HEK293 (cell line): Measurements from ENCODE around the gene ITSN1.

ENCODE experiments used
- CTCF ChIA-PET: fragments of 350-600 bp; formaldehyde crosslinking; extraction: SDS; loops from one replicate; lab custom pipeline; 2021; ENCODE audit warnings: antibody characterized with exemption; lab: Yijun Ruan, JAX
- POLR2A ChIA-PET: fragments of 300-600 bp; formaldehyde crosslinking; extraction: SDS; loops from one replicate; lab custom pipeline; 2020; ENCODE audit warnings: antibody characterized with exemption, inconsistent platforms; lab: Yijun Ruan, JAX
- H3K27ac ChIP-seq: fragments of 200-500 bp; sonication (Bioruptor generic); 2 replicates; pipeline ENCODE4 v1.5.1; 2014; ENCODE audit warnings: low read depth, low read length, control low read depth, inconsistent platforms; ENCODE audit errors: extremely low read depth
- H3K36me3 ChIP-seq, 2 experiments: fragments of 200-500 bp in 1 of 2; sonication (Bioruptor generic) in 1 of 2; 1 replicate in 1 of 2; 2 replicates in 1 of 2; pipeline ENCODE4 v1.5.1; 2014 to 2017; ENCODE audit warnings: inconsistent platforms in 2 of 2, low read length in 2 of 2; ENCODE audit not compliant: control insufficient read depth in 2 of 2, insufficient read depth in 1 of 2
- H3K4me1 ChIP-seq: fragments of 200-500 bp; sonication (Bioruptor generic); 2 replicates; pipeline ENCODE4 v1.5.1; 2014; ENCODE audit warnings: mild to moderate bottlenecking, low read length, inconsistent platforms; ENCODE audit not compliant: control insufficient read depth, insufficient read depth
- H3K4me3 ChIP-seq: 2 replicates; pipeline ENCODE4 v1.5.1; 2011; ENCODE audit warnings: low read depth, mild to moderate bottlenecking, control low read depth, low read length, moderate library complexity
- H3K9me3 ChIP-seq: fragments of 200-500 bp; sonication (Bioruptor generic); 2 replicates; pipeline ENCODE4 v1.5.1; 2014; ENCODE audit warnings: low read depth, low read length, inconsistent platforms; ENCODE audit not compliant: control insufficient read depth, insufficient read depth
- GLI2 ChIP-seq: fragments of 450-650 bp; formaldehyde crosslinking; IDR thresholded peaks from 2 replicates; pipeline ENCODE4; 2017; ENCODE audit warnings: missing biosample characterization, missing genetic modification characterization, low read depth, borderline replicate concordance
- OSR2 ChIP-seq: fragments of 450-650 bp; formaldehyde crosslinking; IDR thresholded peaks from 2 replicates; pipeline ENCODE4 v1.5.1; 2016; ENCODE audit warnings: missing biosample characterization, missing genetic modification characterization
- PRDM1 ChIP-seq: fragments of 450-650 bp; formaldehyde crosslinking; IDR thresholded peaks from 2 replicates; pipeline ENCODE4; 2016; ENCODE audit warnings: missing biosample characterization, missing genetic modification characterization
- SP7 ChIP-seq: fragments of 450-650 bp; formaldehyde crosslinking; IDR thresholded peaks from 2 replicates; pipeline ENCODE4 v1.5.1; 2016; ENCODE audit warnings: missing biosample characterization, missing genetic modification characterization
- ZBTB17 ChIP-seq: fragments of 450-650 bp; formaldehyde crosslinking; IDR thresholded peaks from 2 replicates; pipeline ENCODE4 v1.5.1; 2016; ENCODE audit warnings: missing biosample characterization, missing genetic modification characterization
- ZFP41 ChIP-seq: fragments of 450-650 bp; formaldehyde crosslinking; IDR thresholded peaks from 2 replicates; pipeline ENCODE4 v1.5.1; 2016; ENCODE audit warnings: missing biosample characterization, missing genetic modification characterization, borderline replicate concordance
- ZNF114 ChIP-seq: fragments of 450-650 bp; formaldehyde crosslinking; IDR thresholded peaks from 2 replicates; pipeline ENCODE4 v1.5.0; 2017; ENCODE audit warnings: missing biosample characterization, missing genetic modification characterization
- ZNF24 ChIP-seq: fragments of 450-650 bp; formaldehyde crosslinking; IDR thresholded peaks from 2 replicates; pipeline ENCODE4 v1.5.1; 2016; ENCODE audit warnings: missing biosample characterization, missing genetic modification characterization
- ZNF292 ChIP-seq: fragments of 450-650 bp; formaldehyde crosslinking; IDR thresholded peaks from 2 replicates; pipeline ENCODE4 v1.5.1; 2016; ENCODE audit warnings: low read depth, missing biosample characterization, missing genetic modification characterization, borderline replicate concordance
- ZNF341 ChIP-seq: fragments of 450-650 bp; formaldehyde crosslinking; IDR thresholded peaks from 2 replicates; pipeline ENCODE4; 2016; ENCODE audit warnings: low read depth, missing biosample characterization, missing genetic modification characterization
- ZNF600 ChIP-seq: fragments of 450-650 bp; formaldehyde crosslinking; IDR thresholded peaks from 2 replicates; pipeline ENCODE4 v1.5.1; 2016; ENCODE audit warnings: missing biosample characterization, missing genetic modification characterization
- ZNF610 ChIP-seq: fragments of 450-650 bp; formaldehyde crosslinking; IDR thresholded peaks from 2 replicates; pipeline ENCODE4 v1.5.1; 2016; ENCODE audit warnings: missing biosample characterization, missing genetic modification characterization, borderline replicate concordance
- ZNF791 ChIP-seq: fragments of 450-650 bp; formaldehyde crosslinking; IDR thresholded peaks from 2 replicates; pipeline ENCODE4 v1.5.1; 2016; ENCODE audit warnings: missing biosample characterization, missing genetic modification characterization
- ZSCAN23 ChIP-seq: fragments of 450-650 bp; formaldehyde crosslinking; IDR thresholded peaks from 2 replicates; pipeline ENCODE4 v1.5.1; 2016; ENCODE audit warnings: missing biosample characterization, missing genetic modification characterization
- TF ChIP-seq, protein P1 (sequence below): fragments of 450-650 bp; formaldehyde crosslinking; IDR thresholded peaks from 2 replicates; pipeline ENCODE4 v1.5.1; 2016; ENCODE audit warnings: missing biosample characterization, missing genetic modification characterization
- TF ChIP-seq, protein P2 (sequence below): fragments of 450-650 bp; formaldehyde crosslinking; IDR thresholded peaks from 2 replicates; pipeline ENCODE4 v1.5.1; 2017; ENCODE audit warnings: missing biosample characterization, missing genetic modification characterization
- TF ChIP-seq, protein P3 (sequence below): fragments of 450-650 bp; formaldehyde crosslinking; IDR thresholded peaks from 2 replicates; pipeline ENCODE4 v1.5.0; 2017; ENCODE audit warnings: missing biosample characterization, missing genetic modification characterization, borderline replicate concordance
- TF ChIP-seq, protein P4 (sequence below): fragments of 450-650 bp; formaldehyde crosslinking; IDR thresholded peaks from 2 replicates; pipeline ENCODE4 v1.5.1; 2016; ENCODE audit warnings: missing biosample characterization, missing genetic modification characterization

Gene ITSN1

DNA sequence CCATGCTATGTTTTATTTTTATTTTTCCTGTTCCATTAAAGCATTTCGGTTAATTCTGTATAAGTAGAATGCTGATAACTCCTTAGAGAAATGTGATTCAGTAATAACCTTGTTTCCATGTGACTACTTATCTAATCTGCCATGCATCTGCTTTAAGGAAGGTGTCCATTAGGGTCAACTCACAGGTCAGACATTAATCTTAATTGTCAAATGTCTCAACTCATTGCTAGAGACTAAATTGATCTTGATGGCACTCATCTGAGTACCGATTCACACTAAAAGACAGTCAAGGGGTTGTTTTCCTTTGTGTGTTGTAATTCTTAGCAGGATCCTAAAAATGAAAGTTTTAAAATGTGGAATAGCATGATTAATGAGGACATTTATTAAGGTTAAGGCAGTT is 41.8 kb downstream of the ITSN1 start:
- POLR2A ChIA-PET = interaction anchor here (1.1 kb wide), 1 partner anchor 96 kb away, joined by 4 read pairs; the partner anchor contains the start of gene DONSON
- TF ChIP-seq, protein P1, sequence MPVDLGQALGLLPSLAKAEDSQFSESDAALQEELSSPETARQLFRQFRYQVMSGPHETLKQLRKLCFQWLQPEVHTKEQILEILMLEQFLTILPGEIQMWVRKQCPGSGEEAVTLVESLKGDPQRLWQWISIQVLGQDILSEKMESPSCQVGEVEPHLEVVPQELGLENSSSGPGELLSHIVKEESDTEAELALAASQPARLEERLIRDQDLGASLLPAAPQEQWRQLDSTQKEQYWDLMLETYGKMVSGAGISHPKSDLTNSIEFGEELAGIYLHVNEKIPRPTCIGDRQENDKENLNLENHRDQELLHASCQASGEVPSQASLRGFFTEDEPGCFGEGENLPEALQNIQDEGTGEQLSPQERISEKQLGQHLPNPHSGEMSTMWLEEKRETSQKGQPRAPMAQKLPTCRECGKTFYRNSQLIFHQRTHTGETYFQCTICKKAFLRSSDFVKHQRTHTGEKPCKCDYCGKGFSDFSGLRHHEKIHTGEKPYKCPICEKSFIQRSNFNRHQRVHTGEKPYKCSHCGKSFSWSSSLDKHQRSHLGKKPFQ (tag by site-specific recombination) = peak; percentile 77; the same call in 1 of the 2 replicates
- TF ChIP-seq ZSCAN23 (tag by site-specific recombination) (no peak), ZBTB17 (0 out of 2 replicates have a peak, but pooled peaks have one; percentile 26), ZNF791 (tag by site-specific recombination) (no peak)
- TF ChIP-seq, protein P2, sequence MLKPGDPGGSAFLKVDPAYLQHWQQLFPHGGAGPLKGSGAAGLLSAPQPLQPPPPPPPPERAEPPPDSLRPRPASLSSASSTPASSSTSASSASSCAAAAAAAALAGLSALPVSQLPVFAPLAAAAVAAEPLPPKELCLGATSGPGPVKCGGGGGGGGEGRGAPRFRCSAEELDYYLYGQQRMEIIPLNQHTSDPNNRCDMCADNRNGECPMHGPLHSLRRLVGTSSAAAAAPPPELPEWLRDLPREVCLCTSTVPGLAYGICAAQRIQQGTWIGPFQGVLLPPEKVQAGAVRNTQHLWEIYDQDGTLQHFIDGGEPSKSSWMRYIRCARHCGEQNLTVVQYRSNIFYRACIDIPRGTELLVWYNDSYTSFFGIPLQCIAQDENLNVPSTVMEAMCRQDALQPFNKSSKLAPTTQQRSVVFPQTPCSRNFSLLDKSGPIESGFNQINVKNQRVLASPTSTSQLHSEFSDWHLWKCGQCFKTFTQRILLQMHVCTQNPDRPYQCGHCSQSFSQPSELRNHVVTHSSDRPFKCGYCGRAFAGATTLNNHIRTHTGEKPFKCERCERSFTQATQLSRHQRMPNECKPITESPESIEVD (tag by site-specific recombination) = 0 out of 2 replicates have a peak, but pooled peaks have one; percentile 11
- TF ChIP-seq, all 188 proteins: peak for 3
- CTCF ChIA-PET = interaction anchor here (0.8 to 1.2 kb wide), 3 partner anchors 11 to 215 kb away, joined by 3 to 4 read pairs (median 3); no protein-coding TSS in a partner anchor
- Histone ChIP-seq H3K9me3 (no peaks in the 10 kb centered on the region), H3K4me3 (no peak overlapping the region), H3K36me3 (no peaks in the 10 kb centered on the region; a peak in 1 of 3 replicates), H3K4me1 (peaks cover 44% of the 10 kb centered on the region), H3K27ac (no peak overlapping the region)

DNA sequence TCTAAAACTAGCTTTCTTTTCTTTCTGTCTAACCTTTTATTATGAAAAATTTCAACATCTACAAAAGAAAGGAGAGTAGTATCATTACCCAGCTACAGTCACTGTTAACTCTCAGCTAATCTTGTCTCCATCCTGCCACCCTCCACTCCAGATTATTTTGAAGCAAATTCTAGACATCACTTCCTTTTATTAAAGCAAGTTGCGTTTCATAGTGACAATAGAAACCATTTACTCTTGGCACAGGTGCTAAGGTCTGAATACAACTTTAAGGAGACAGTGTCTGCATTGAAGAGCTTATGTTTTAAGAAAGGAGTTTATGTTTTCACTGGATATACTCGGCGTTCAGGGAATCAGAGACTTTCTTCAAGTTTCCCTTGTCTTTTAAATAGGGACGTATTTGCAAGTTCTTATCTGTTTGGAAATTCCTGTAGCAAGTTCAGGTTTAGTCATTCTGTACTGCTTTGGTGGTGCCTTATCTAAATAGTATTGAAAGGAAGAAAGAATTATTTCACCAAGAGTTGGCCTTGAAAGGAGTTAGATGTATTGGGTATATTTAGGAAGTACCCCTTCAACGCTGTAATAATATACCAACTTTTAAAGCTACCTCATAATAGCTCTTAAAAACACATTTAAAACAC is 42.7 kb downstream of the ITSN1 start:
- H3K4me1 ChIP-seq = peaks cover 41% of the 10 kb centered on the region
- CTCF ChIA-PET = interaction anchor here (0.6 to 1.1 kb wide), 3 partner anchors 10 to 42 kb away, joined by 3 to 4 read pairs (median 3); no protein-coding TSS in a partner anchor
- H3K9me3 ChIP-seq = no peaks in the 10 kb centered on the region

DNA sequence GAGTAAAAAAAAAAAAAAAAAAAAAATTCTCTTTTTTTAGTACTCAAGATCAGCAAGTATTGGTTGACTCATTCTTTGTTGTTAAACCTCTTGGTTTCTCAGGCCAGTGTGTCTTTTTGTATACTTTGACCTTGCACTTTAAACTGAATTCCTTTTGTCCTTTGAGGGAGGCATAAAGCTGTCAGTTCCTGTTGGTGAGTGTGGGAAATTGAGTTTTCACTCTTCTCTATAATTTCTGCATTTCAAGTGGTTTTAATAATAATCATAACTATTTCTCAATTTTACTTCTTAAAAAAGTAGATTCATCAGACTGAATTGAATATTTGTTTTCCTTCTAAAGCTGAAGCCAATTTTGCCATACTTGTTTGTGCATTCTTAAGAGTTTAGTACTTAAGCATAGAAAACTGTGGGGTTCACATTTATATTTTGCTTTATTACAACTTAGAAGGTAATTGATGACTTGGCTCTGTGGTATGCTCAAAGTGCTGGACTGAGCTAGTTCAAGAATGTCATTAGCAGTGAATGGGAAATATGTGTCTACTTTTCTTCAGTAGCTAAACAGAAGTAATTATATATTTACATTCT is 43.4 kb downstream of the ITSN1 start:
- H3K4me1 ChIP-seq = peaks cover 42% of the 10 kb centered on the region
- H3K36me3 ChIP-seq = no peaks in the 10 kb centered on the region; a peak in 1 of 3 replicates
- TF ChIP-seq, protein P3, sequence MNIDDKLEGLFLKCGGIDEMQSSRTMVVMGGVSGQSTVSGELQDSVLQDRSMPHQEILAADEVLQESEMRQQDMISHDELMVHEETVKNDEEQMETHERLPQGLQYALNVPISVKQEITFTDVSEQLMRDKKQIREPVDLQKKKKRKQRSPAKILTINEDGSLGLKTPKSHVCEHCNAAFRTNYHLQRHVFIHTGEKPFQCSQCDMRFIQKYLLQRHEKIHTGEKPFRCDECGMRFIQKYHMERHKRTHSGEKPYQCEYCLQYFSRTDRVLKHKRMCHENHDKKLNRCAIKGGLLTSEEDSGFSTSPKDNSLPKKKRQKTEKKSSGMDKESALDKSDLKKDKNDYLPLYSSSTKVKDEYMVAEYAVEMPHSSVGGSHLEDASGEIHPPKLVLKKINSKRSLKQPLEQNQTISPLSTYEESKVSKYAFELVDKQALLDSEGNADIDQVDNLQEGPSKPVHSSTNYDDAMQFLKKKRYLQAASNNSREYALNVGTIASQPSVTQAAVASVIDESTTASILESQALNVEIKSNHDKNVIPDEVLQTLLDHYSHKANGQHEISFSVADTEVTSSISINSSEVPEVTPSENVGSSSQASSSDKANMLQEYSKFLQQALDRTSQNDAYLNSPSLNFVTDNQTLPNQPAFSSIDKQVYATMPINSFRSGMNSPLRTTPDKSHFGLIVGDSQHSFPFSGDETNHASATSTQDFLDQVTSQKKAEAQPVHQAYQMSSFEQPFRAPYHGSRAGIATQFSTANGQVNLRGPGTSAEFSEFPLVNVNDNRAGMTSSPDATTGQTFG (tag by site-specific recombination) = no peak
- TF ChIP-seq OSR2 (tag by site-specific recombination) = peak; percentile 34; the same call in 1 of the 2 replicates
- TF ChIP-seq, protein P4, sequence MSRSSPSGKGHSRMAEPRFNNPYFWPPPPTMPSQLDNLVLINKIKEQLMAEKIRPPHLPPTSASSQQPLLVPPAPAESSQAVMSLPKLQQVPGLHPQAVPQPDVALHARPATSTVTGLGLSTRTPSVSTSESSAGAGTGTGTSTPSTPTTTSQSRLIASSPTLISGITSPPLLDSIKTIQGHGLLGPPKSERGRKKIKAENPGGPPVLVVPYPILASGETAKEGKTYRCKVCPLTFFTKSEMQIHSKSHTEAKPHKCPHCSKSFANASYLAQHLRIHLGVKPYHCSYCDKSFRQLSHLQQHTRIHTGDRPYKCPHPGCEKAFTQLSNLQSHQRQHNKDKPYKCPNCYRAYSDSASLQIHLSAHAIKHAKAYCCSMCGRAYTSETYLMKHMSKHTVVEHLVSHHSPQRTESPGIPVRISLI (tag by site-specific recombination) = peak; percentile 95
- TF ChIP-seq ZNF114 (tag by site-specific recombination) = no peak
- peak; percentile 88 for TF ChIP-seq SP7 (tag by site-specific recombination)
- TF ChIP-seq ZNF24 (tag by site-specific recombination) = no peak
- TF ChIP-seq, protein P2 (tag by site-specific recombination) = peak; percentile 73
- ChIA-PET CTCF (interaction anchor here (0.5 to 1.6 kb wide), 4 partner anchors 12 to 42 kb away, joined by 3 to 8 read pairs (median 3); no protein-coding TSS in a partner anchor), POLR2A (interaction anchor here (0.7 to 1.3 kb wide), 4 partner anchors 14 to 216 kb away, joined by 3 to 10 read pairs (median 4); partner anchors contain the start of gene ITSN1)
- H3K9me3 ChIP-seq = no peaks in the 10 kb centered on the region
- no peak overlapping the region for H3K4me3 ChIP-seq
- H3K27ac ChIP-seq = no peak overlapping the region

More for the DNA sequence above, 42.7 kb downstream of the ITSN1 start:
- Histone ChIP-seq H3K4me3 (no peak overlapping the region; the same call in 1 of the 2 replicates), H3K36me3 (no peaks in the 10 kb centered on the region; a peak in 1 of 3 replicates), H3K27ac (no peak overlapping the region)
- POLR2A ChIA-PET = interaction anchor here (0.7 to 1.3 kb wide), 4 partner anchors 15 to 217 kb away, joined by 3 to 10 read pairs (median 5); partner anchors contain the start of genes DONSON and ITSN1
- TF ChIP-seq ZNF292 (tag by site-specific recombination) = no peak
- peak; percentile 83 for TF ChIP-seq ZBTB17
- peak; percentile 91 for TF ChIP-seq PRDM1 (tag by site-specific recombination)
- no peak for TF ChIP-seq GLI2
- TF ChIP-seq ZFP41 = no peak
- TF ChIP-seq ZNF610 (tag by site-specific recombination) = no peak
- TF ChIP-seq ZNF600 (tag by site-specific recombination) = no peak
- TF ChIP-seq ZNF341 (tag by site-specific recombination) = 0 out of 2 replicates have a peak, but pooled peaks have one; percentile 30
